ENCODE results near the gene MADD. TPM values are rescaled to one million over a fixed set of nuclear protein-coding genes. Genes with fewer than 3 reads are reported as not detected.
A peak's percentile ranks its signal among the peaks of the same experiment; 100 is the strongest.

Gene MADD
- 44.0 and 46.2 TPM in 2 replicates for total RNA-seq (2014; rRNA removed; shearing (Covaris generic))

- DNase-seq (ENCODE audit: low spot score) = peak; percentile 91
Measured at GRCh38 chr11:47269829-47270305, at the start of gene MADD. MADD (plus strand) TSS chr11:47270133.

- DNase-seq (ENCODE audit: low spot score) = no peak
Measured at GRCh38 chr11:47220401-47220821, 49.5 kb upstream of the MADD start.

GRCh38 chr11:47222696-47223095, 47.2 kb upstream of the MADD start:
- DNase-seq (ENCODE audit: low spot score) = no peak

GRCh38 chr11:47225552-47226400, 44.2 kb upstream of the MADD start:
- no peak for DNase-seq (ENCODE audit: low spot score)

GRCh38 chr11:47229161-47229560, 40.8 kb upstream of the MADD start:
- DNase-seq (ENCODE audit: low spot score) = no peak

GRCh38 chr11:47233051-47233450, 36.9 kb upstream of the MADD start:
- no peak for DNase-seq (ENCODE audit: low spot score)

GRCh38 chr11:47233989-47234668, 35.8 kb upstream of the MADD start:
- DNase-seq (ENCODE audit: low spot score) = peak; percentile 74

GRCh38 chr11:47234669-47235100, 35.2 kb upstream of the MADD start:
- DNase-seq (ENCODE audit: low spot score) = peak; percentile 68

- DNase-seq (ENCODE audit: low spot score) = no peak
Measured at GRCh38 chr11:47235163-47235562, 34.8 kb upstream of the MADD start.

- DNase-seq (ENCODE audit: low spot score) = no peak
Measured at GRCh38 chr11:47236482-47236881, 33.5 kb upstream of the MADD start.

GRCh38 chr11:47239852-47240251, 30.1 kb upstream of the MADD start:
- no peak for DNase-seq (ENCODE audit: low spot score)

- DNase-seq (ENCODE audit: low spot score) = no peak
Measured at GRCh38 chr11:47241841-47242301, 28.1 kb upstream of the MADD start.

GRCh38 chr11:47242596-47243192, 27.2 kb upstream of the MADD start:
- no peak for DNase-seq (ENCODE audit: low spot score)

- DNase-seq (ENCODE audit: low spot score) = no peak
Measured at GRCh38 chr11:47243454-47243853, 26.5 kb upstream of the MADD start.

GRCh38 chr11:47244448-47245350, 25.2 kb upstream of the MADD start:
- DNase-seq (ENCODE audit: low spot score) = no peak

GRCh38 chr11:47245611-47246357, 24.1 kb upstream of the MADD start:
- DNase-seq (ENCODE audit: low spot score) = no peak

GRCh38 chr11:47247502-47247901, 22.4 kb upstream of the MADD start:
- no peak for DNase-seq (ENCODE audit: low spot score)

GRCh38 chr11:47248304-47248663, 21.6 kb upstream of the MADD start:
- DNase-seq (ENCODE audit: low spot score) = no peak

- peak; percentile 90 for DNase-seq (ENCODE audit: low spot score)
Measured at GRCh38 chr11:47248664-47249377, 21.1 kb upstream of the MADD start, which contains the start of gene ACP2. ACP2 (minus strand) TSS chr11:47248814; CDS start chr11:47248789, 25 bp downstream.

- DNase-seq (ENCODE audit: low spot score) = no peak
Measured at GRCh38 chr11:47249378-47249715, 20.6 kb upstream of the MADD start.
